DMS79 treated with DMSO at 0.1 percent for 48 hours (cell line): Measurements from ENCODE around the gene RBKS.
"Not testable (repeated sequence)": the region's sequence is repeated elsewhere in the genome, so short reads cannot be mapped to it uniquely, and the experiment has no call there.

Experiments
- DNase-seq: peaks from one replicate; lab custom pipeline; 2025; lab: John Stamatoyannopoulos, UW

Gene RBKS

GRCh38 chr2:27798948-27799645, 91.1 kb downstream of the RBKS start:
- no peak for DNase-seq

- no peak for DNase-seq
These were observed 91.7 kb downstream of the RBKS start for GRCh38 chr2:27798486-27798885.

- DNase-seq, result no peak
These were observed 92.3 kb downstream of the RBKS start for GRCh38 chr2:27797841-27798240.

DNA sequence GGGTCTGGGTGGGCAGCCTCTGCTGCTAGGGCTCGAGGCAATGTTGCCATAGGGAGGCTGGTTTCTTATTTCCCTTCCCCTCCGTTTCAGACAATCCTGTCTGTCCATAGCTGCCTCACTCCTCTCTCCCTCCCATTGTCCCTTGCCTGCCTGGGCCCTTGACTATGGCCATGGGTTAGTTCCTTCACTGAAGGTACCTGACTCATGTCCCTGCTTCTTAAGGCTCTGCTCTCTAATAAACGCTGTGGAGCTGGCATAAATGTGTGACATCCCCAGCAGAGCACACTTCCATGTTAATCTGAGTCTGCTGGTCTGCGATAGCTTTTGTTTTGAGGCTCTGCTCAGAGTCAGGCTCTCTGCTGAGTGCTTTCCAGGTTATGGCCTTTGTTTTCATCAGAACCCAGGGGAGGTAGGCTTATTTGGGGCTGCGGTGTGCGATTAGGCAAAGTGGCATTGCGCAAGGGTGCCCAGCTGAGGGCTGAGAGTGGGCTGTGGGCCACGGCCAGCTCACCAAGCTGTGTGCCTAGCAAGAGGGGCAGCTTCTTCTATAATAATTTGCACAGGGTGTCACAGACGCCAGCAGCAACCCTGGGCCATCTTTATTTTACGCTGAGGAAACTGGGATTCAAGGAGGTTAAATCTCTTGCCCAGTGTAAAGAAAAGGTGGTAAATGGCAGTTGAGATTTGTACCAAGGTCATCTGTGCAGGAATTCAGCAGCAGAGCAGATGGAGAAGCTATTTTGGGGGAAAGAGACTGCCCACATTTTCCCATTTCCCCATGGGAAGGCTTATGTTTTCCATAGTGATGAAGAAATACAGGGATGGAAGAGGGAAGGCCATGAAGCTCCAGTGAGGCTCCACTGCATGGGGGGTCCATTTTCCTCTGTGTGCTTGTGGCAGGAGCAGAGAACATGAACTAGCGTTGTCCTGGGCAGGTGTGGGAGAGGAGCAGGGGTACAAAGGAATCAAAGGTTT, 93.1 kb downstream of the RBKS start:
- no peak for DNase-seq

DNA sequence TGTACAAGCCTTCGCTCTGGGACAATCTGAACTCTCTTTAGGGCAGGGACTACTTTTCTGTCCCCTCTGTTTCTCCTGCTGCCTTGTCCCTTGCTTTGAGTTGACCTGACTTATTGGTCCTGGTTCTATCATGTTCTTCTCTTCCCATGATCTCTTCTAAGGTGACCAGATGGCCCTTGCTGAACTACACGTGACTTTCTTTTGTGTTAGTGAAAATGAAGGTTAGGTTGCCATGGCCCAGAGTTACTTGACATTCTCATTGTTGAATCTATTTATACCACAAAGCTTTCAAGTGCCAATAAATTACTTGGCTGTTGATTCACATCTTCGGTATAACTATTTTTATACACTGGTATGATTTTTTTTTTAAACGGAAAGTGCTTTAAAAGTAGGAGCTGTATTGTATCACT, 94.3 kb downstream of the RBKS start:
- peak; percentile 5 for DNase-seq

GRCh38 chr2:27795093-27795834, 94.9 kb downstream of the RBKS start:
- DNase-seq, result no peak

GRCh38 chr2:27792759-27793158, 97.4 kb downstream of the RBKS start:
- DNase-seq, result no peak

DNA sequence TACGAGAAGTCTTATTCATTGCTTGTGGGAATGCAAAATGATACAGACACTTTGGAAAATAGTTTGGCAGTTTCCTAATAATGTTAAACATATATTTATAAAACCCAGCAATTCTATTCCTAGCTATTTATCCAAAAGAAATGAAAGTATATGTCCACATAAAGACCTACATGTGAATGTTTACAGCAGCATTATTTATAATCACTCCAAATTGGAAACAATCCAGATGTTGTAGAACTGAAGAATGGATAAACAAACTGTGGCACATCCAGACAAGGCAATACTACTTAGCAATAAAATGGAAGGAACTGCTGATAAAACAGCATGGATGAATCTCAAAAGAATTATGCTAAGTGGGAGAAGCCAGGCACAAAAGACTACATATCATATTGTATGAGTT, 99.4 kb downstream of the RBKS start:
- no peak for DNase-seq

DNA sequence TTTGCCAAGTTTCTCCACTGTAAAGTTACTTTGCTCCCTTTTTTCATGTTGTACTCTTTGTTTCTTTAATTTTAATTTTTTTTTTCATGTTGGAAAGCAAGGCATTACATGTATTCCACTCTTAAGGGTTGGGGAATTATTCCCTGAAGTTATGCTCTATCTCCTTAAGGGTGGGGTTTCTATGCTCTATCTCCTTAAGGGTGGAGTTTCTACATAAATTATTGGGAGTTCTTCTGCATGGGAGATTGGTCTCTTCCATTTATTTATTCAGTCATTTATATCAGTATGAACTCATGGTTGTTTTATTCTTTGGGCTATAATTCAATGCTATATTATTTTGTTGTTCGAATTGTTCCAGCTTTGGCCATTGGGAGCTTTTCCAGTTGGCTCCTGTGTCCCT, 107.5 kb downstream of the RBKS start:
- no peak for DNase-seq

DNA sequence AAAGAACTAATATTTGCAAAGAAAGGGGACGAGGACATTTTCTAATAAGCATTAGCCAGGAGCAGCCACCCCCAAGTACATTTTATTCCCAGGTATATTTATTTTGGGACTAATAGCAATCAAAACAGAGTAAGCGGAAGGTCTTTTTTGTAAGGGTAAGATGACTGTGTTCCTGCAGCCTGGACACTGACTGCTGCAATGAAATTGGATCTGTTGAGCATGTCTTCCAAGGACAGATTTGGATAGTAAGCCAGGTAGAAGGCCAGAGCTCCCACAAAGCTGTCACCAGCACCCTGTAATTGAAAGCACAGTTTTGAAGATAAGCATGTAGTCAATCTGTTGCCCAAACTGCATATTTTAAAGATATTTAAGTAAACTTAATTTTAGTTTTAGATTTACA, 108.7 kb downstream of the RBKS start:
- DNase-seq, result no peak

GRCh38 chr2:27779417-27780055, 110.7 kb downstream of the RBKS start:
- no peak for DNase-seq

- no peak for DNase-seq
These were observed 113.5 kb downstream of the RBKS start for GRCh38 chr2:27776696-27777095.

- DNase-seq, result no peak
These were observed 114.1 kb downstream of the RBKS start for GRCh38 chr2:27776097-27776496.

DNA sequence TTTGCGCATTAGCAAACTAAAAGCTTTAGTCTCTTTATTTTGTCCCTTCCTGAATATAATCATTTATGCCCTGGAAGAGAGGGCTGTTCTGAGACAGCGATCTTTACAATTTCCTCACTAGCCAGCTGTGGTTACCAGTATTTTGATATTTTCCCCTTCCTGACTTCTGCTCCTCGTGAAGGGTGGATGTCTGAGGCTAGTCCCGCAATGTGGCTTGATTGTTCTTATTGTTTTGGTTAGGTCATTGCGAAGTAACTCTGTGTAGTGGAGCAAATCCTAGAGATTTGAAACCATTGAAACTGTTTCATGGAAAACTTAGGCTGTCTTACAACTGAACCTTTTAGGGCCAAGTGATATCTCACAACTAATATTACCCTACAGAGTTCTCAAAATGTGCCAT, 116.2 kb downstream of the RBKS start:
- no peak for DNase-seq

GRCh38 chr2:27772804-27773203, 117.4 kb downstream of the RBKS start:
- DNase-seq, result no peak

DNA sequence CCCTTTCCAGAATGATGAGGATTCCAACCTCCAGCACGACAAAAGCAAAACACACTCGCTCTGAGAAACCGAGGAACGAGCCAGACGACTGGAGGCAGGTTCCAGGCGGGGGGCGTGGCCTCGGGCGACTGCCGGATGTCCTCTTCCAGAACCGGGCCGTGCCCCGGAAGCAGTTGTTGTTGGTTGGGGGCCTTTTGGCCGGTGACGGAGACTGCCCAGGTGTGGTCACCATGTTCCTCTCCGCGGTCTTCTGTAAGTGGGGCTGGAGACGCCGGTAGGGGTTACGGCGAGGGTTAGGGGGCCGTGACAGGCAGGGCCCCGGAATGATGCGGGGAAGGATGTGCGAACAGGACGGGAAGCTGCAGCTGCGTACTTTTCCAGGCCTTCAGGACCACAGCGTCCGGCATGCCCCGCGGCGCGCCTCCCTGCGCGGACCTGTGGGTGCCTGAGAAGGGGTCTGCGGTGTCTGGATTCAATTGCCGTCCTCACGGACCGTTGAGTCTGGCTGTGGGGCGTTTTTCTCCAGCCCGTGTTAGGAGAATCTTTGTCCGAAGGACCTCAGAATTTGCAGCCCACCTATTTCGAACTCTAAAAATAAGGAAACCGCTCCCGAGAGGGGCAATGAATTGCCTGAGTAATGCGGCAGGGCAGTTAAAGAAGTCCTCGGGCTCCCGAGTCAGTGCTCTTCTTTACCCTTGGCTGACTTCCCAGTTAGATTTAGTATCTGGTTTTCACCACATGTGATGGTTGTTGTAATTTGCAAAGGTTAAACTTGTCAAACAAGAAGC, 118.4 kb downstream of the RBKS start, which contains the start of gene MRPL33:
TSS of gene MRPL33 (plus strand) at position 172 of the 788 bp plus-strand sequence. CDS start at position 231, 59 bp downstream.
- DNase-seq, result peak; percentile 90

DNA sequence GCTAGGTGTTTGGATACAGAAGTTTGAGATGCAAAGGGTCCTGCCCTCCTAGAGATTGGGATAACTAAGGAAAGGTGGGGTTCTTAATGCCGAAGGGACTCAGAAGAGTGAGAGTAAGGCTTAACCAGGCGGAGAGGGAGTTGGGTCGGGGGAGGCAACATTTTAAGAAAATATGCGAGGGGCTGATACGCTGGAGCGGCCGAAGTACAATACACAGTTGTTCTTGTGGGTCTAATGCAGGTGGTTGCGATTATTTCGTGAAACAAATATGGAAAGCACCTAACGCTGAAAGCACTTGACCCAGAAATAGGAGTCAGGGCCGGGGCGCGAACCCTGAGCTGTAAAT, 119.0 kb downstream of the RBKS start:
- DNase-seq, result no peak

- DNase-seq, result no peak
These were observed 123.9 kb downstream of the RBKS start for GRCh38 chr2:27766287-27766661.

GRCh38 chr2:27765621-27766286, 124.4 kb downstream of the RBKS start:
- peak; percentile 77 for DNase-seq

DNA sequence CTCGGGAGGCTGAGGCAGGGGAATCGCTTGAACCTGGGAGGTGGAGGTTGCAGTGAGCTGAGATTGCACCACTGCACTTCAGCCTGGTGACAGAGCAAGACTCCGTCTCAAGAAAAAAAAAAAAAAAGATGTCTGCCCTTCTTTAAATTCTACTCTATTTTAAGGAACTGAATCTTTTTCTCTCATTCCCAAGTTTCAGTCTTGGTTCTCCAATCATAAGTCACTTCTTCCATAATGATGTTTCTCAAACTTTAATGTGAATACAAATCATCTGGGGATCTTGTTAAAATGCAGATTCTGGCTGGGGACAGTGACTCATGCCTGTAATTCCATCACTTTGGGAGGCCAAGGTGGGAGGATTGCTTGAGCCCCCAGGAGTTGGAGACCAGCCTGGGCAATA, 125.7 kb downstream of the RBKS start:
- DNase-seq, result not testable (repeated sequence)

DNA sequence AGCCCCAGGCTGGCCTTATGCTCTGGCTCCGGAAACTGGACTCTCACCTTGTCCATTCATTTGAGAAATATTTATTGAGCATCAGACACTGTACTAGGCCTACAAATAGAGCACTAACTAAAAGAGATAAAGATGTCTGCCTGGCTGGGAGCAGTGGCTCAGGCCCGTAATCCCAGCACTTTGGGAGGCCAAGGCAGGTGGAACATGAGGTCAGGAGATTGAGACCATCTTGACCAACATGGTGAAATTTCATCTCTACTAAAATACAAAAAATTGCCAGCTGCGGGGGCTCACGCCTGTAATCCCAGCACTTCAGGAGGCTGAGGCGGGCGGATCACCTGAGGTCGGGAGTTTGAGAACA, 126.3 kb downstream of the RBKS start:
- no peak for DNase-seq
